Measurements from ENCODE around the gene SLC3A2. TPM values are rescaled to one million over a fixed set of nuclear protein-coding genes. Genes with fewer than 3 reads are reported as not detected.

SLC3A2 gene
- total RNA-seq, 2 donors from 2014 or later: 138 to 739 TPM

- Histone ChIP-seq H3K36me3 (no peaks in the 10 kb centered on the region), H3K27me3 (replicated peaks; ENCODE audit: insufficient read depth) (peaks cover 11% of the 10 kb centered on the region), H3K4me3 (peak overlapping the region; percentile 60), H3K27ac (no peak overlapping the region), H3K4me1 (ENCODE audit: control insufficient read depth in 1 of 2, low read depth in 2 of 2) (peaks cover 18 to 36% of the 10 kb centered on the region in 2 donors), H3K9me3 (no peaks in the 10 kb centered on the region)
- ATAC-seq (ENCODE audit: insufficient number of reproducible peaks, low FRiP score, low read depth) (no peak), DNase-seq (ENCODE audit: low spot score) (no peak)
- no peak for TF ChIP-seq CTCF (IDR thresholded peaks at IDR 0.05)
These were observed 42.1 kb downstream of the SLC3A2 start for GRCh38 chr11:62922653-62923431.

GRCh38 chr11:62923601-62924411, 43.1 kb downstream of the SLC3A2 start:
- Histone ChIP-seq H3K4me3 (peak overlapping the region; percentile 60), H3K27ac (no peak overlapping the region)

GRCh38 chr11:62925308-62925707, 44.6 kb downstream of the SLC3A2 start:
- H3K27me3 ChIP-seq (replicated peaks; ENCODE audit: insufficient read depth): peaks cover 11% of the 10 kb centered on the region
- no peak for TF ChIP-seq CTCF (IDR thresholded peaks at IDR 0.05)
- H3K9me3 ChIP-seq: no peaks in the 10 kb centered on the region
- H3K27ac ChIP-seq: no peak overlapping the region
- H3K4me3 ChIP-seq: peak overlapping the region; percentile 72
- H3K36me3 ChIP-seq: no peaks in the 10 kb centered on the region
- ATAC-seq (ENCODE audit: insufficient number of reproducible peaks, low FRiP score, low read depth) (no peak), DNase-seq (ENCODE audit: low spot score) (no peak)
- H3K4me1 ChIP-seq (ENCODE audit: control insufficient read depth in 1 of 2, low read depth in 2 of 2): peaks cover 18 to 36% of the 10 kb centered on the region in 2 donors

More at GRCh38 chr11:62923601-62924411, 43.1 kb downstream of the SLC3A2 start:
- H3K4me1 ChIP-seq (ENCODE audit: control insufficient read depth in 1 of 2, low read depth in 2 of 2): peaks cover 18 to 36% of the 10 kb centered on the region in 2 donors
- no peak for ATAC-seq (ENCODE audit: insufficient number of reproducible peaks, low FRiP score, low read depth)
- no peak for DNase-seq (ENCODE audit: low spot score)
- peaks cover 11% of the 10 kb centered on the region for H3K27me3 ChIP-seq (replicated peaks; ENCODE audit: insufficient read depth)
- no peak for TF ChIP-seq CTCF (IDR thresholded peaks at IDR 0.05)
- H3K36me3 ChIP-seq: no peaks in the 10 kb centered on the region
- H3K9me3 ChIP-seq: no peaks in the 10 kb centered on the region

- H3K27ac ChIP-seq: no peak overlapping the region
- no peak for DNase-seq (ENCODE audit: low spot score)
These were observed 45.3 kb downstream of the SLC3A2 start for GRCh38 chr11:62925745-62926679.

More at GRCh38 chr11:62925745-62926679, 45.3 kb downstream of the SLC3A2 start:
- Histone ChIP-seq H3K4me3 (peak overlapping the region; percentile 72), H3K9me3 (no peaks in the 10 kb centered on the region), H3K27me3 (replicated peaks; ENCODE audit: insufficient read depth) (peaks cover 11% of the 10 kb centered on the region), H3K36me3 (no peaks in the 10 kb centered on the region), H3K4me1 (ENCODE audit: control insufficient read depth in 1 of 2, low read depth in 2 of 2) (peaks cover 18 to 35% of the 10 kb centered on the region in 2 donors)
- no peak for ATAC-seq (ENCODE audit: insufficient number of reproducible peaks, low FRiP score, low read depth)
- TF ChIP-seq CTCF (IDR thresholded peaks at IDR 0.05): no peak

All from thoracic aorta (tissue), 2 donors.